Measurements from ENCODE around the gene SLC35A3. TPM values are rescaled to one million over a fixed set of nuclear protein-coding genes. Genes with fewer than 3 reads are reported as not detected.

Gene SLC35A3
- total RNA-seq, 4 donors from 2014 or later: 17.1 to 37.8 (median 23.2) TPM

GRCh38 chr1:100009458-100009857, 39.7 kb downstream of the SLC35A3 start:
- ATAC-seq: no peak
- TF ChIP-seq POLR2A (IDR thresholded peaks at IDR 0.05): no peak
- TF ChIP-seq CTCF (IDR thresholded peaks at IDR 0.05): no peak
- no peak for TF ChIP-seq POLR2AphosphoS5 (IDR thresholded peaks at IDR 0.05)
- TF ChIP-seq EP300 (IDR thresholded peaks at IDR 0.05): no peak
- no peaks in the 10 kb centered on the region for H3K9me3 ChIP-seq
- H3K27ac ChIP-seq: no peak overlapping the region
- H3K36me3 ChIP-seq: peaks cover 0 to 49% of the 10 kb centered on the region in 2 donors
- H3K4me1 ChIP-seq: no peaks in the 10 kb centered on the region
- H3K4me3 ChIP-seq: no peak overlapping the region
- H3K27me3 ChIP-seq: no peaks in the 10 kb centered on the region

- Histone ChIP-seq H3K4me3 (no peak overlapping the region), H3K9me3 (no peaks in the 10 kb centered on the region), H3K36me3 (peaks cover 0 to 45% of the 10 kb centered on the region in 2 donors), H3K27me3 (no peaks in the 10 kb centered on the region), H3K27ac (no peak overlapping the region), H3K4me1 (no peaks in the 10 kb centered on the region)
- TF ChIP-seq CTCF (IDR thresholded peaks at IDR 0.05): no peak
- no peak for TF ChIP-seq POLR2A (IDR thresholded peaks at IDR 0.05)
- TF ChIP-seq EP300 (IDR thresholded peaks at IDR 0.05): no peak
- TF ChIP-seq POLR2AphosphoS5 (IDR thresholded peaks at IDR 0.05): no peak
- ATAC-seq: no peak
- WGBS, 2 donors (ENCODE audit: low coverage in 1 of 2): 71 to 93% methylated on average over 1 of the region's 1 CpG
These were observed 41.0 kb downstream of the SLC35A3 start for GRCh38 chr1:100010804-100011203.

- WGBS, 2 donors (ENCODE audit: low coverage in 1 of 2): 86% methylated on average over 1 of the region's 1 CpG
- no peak overlapping the region for H3K27ac ChIP-seq
- no peaks in the 10 kb centered on the region for H3K4me1 ChIP-seq
- no peak for TF ChIP-seq POLR2A (IDR thresholded peaks at IDR 0.05)
- TF ChIP-seq POLR2AphosphoS5 (IDR thresholded peaks at IDR 0.05): no peak
- TF ChIP-seq EP300 (IDR thresholded peaks at IDR 0.05): no peak
- no peak for TF ChIP-seq CTCF (IDR thresholded peaks at IDR 0.05)
- H3K36me3 ChIP-seq: peaks cover 0 to 7% of the 10 kb centered on the region in 2 donors
- H3K27me3 ChIP-seq: no peaks in the 10 kb centered on the region
- ATAC-seq: no peak
- no peaks in the 10 kb centered on the region for H3K9me3 ChIP-seq
- no peak overlapping the region for H3K4me3 ChIP-seq
These were observed 49.4 kb downstream of the SLC35A3 start for GRCh38 chr1:100019220-100019619.

- Histone ChIP-seq H3K27me3 (no peaks in the 10 kb centered on the region), H3K4me3 (no peak overlapping the region), H3K9me3 (no peaks in the 10 kb centered on the region), H3K27ac (no peak overlapping the region), H3K4me1 (no peaks in the 10 kb centered on the region), H3K36me3 (peaks cover 0 to 2% of the 10 kb centered on the region in 2 donors)
- 75 to 100% methylated on average over 1 to 2 of the region's 6 CpGs for WGBS, 2 donors (ENCODE audit: low coverage in 1 of 2)
- no peak for ATAC-seq
- TF ChIP-seq CTCF (IDR thresholded peaks at IDR 0.05) (no peak), POLR2A (IDR thresholded peaks at IDR 0.05) (no peak), POLR2AphosphoS5 (IDR thresholded peaks at IDR 0.05) (no peak), EP300 (IDR thresholded peaks at IDR 0.05) (no peak)
These were observed 53.7 kb downstream of the SLC35A3 start for GRCh38 chr1:100023482-100023881.

GRCh38 chr1:100027212-100027611, 57.4 kb downstream of the SLC35A3 start:
- no peak overlapping the region for H3K4me3 ChIP-seq
- no peaks in the 10 kb centered on the region for H3K4me1 ChIP-seq
- no peaks in the 10 kb centered on the region for H3K36me3 ChIP-seq
- TF ChIP-seq CTCF (IDR thresholded peaks at IDR 0.05) (no peak), POLR2AphosphoS5 (IDR thresholded peaks at IDR 0.05) (no peak), EP300 (IDR thresholded peaks at IDR 0.05) (no peak), POLR2A (IDR thresholded peaks at IDR 0.05) (no peak)
- no peak overlapping the region for H3K27ac ChIP-seq
- no peak for ATAC-seq
- H3K9me3 ChIP-seq: no peaks in the 10 kb centered on the region
- no peaks in the 10 kb centered on the region for H3K27me3 ChIP-seq
- WGBS, 2 donors (ENCODE audit: low coverage in 1 of 2): 100% methylated on average over 1 of the region's 1 CpG; no CpG with 5 or more reads in 1 of the 2 donors

All from gastroesophageal sphincter (tissue), 4 donors.